HepG2 (cell line): Measurements from ENCODE around the gene CPB2. TPM values are rescaled to one million over a fixed set of nuclear protein-coding genes. Genes with fewer than 3 reads are reported as not detected.

ENCODE experiments used
- CEBPZ ChIP-seq: IDR thresholded peaks from 2 replicates; pipeline ENCODE4 v1.6.1; 2012; ENCODE audit warnings: low read length, improper control_type of control experiment
- GTF3A ChIP-seq: sonication (generic); formaldehyde crosslinking; conservative IDR thresholded peaks from 2 replicates; pipeline ENCODE4 v1.4.0; 2020; ENCODE audit warnings: mild to moderate bottlenecking, missing genetic modification reagents
- GZF1 ChIP-seq: sonication (generic); formaldehyde crosslinking; IDR thresholded peaks from 2 replicates; pipeline ENCODE4 v1.5.1; 2020; ENCODE audit warnings: mild to moderate bottlenecking, missing genetic modification reagents
- KDM3A ChIP-seq: IDR thresholded peaks from 2 replicates; pipeline ENCODE4 v1.6.1; 2018; ENCODE audit warnings: low read depth, missing compliant biosample characterization
- PHF8 ChIP-seq: sonication (generic); formaldehyde crosslinking; IDR thresholded peaks from 2 replicates; pipeline ENCODE4 v1.5.0; 2020; ENCODE audit warnings: missing genetic modification reagents
- U2AF1 ChIP-seq: fragments of 200-400 bp; formaldehyde crosslinking; optimal IDR thresholded peaks from 2 replicates; pipeline ENCODE3; 2017; ENCODE audit warnings: mild to moderate bottlenecking, low read depth, low read length
- ZBTB39 ChIP-seq: sonication (generic); formaldehyde crosslinking; IDR thresholded peaks from 2 replicates; pipeline ENCODE4 v1.5.0; 2020; ENCODE audit warnings: missing genetic modification reagents
- ZNF276 ChIP-seq: sonication (generic); formaldehyde crosslinking; IDR thresholded peaks from 2 replicates; pipeline ENCODE4 v1.4.0; 2020; ENCODE audit warnings: mild to moderate bottlenecking, low read depth, missing genetic modification reagents
- ZNF639 ChIP-seq: conservative IDR thresholded peaks from 2 replicates; pipeline ENCODE4 v1.6.1; 2018; ENCODE audit warnings: missing genetic modification reagents
- polyA plus RNA-seq, 8 experiments: library from polyadenylated mRNA; depleted of rRNA in 3 of 8; stranded (reverse) in 7 of 8; unstranded in 1 of 8; fragments of >200 nt; fragmentation: Illumina TruSeq in 4 of 8; extraction: Trizol in 4 of 8; gene quantifications; 2 replicates each; pipeline versions ENCODE4 v1.2.1 to v1.2.3, GENCODE V29; 2011 to 2016; ENCODE audit warnings: low read depth in 4 of 8, missing spikeins in 1 of 8, mixed read lengths in 1 of 8; ENCODE audit not compliant: insufficient read depth in 1 of 8
- total RNA-seq, 5 experiments: library from RNA; depleted of rRNA; stranded (reverse); fragments of >200 nt; fragmentation: Illumina TruSeq; extraction: Trizol; gene quantifications; 2 replicates each; pipeline ENCODE4 v1.2.3, GENCODE V29; 2016; ENCODE audit warnings: low read depth in 1 of 5
- TF ChIP-seq, protein P1 (sequence below): sonication (generic); formaldehyde crosslinking; IDR thresholded peaks from 2 replicates; pipeline ENCODE4 v1.9.0; 2021; ENCODE audit warnings: missing genetic modification reagents, mild to moderate bottlenecking, borderline replicate concordance
- TF ChIP-seq, protein P2 (sequence below): sonication (generic); formaldehyde crosslinking; IDR thresholded peaks from 2 replicates; pipeline ENCODE4 v1.5.1; 2020; ENCODE audit warnings: missing genetic modification reagents, mild to moderate bottlenecking, borderline replicate concordance
- TF ChIP-seq, protein P3 (sequence below): sonication (generic); formaldehyde crosslinking; IDR thresholded peaks from 2 replicates; pipeline ENCODE4 v1.4.0; 2020; ENCODE audit warnings: low read depth, missing genetic modification reagents

CPB2 gene
- total and polyA plus RNA-seq, 2 of the 13 experiments (the other 11 are each of a cell fraction or from before 2014, with no cell fraction given) = 125 to 140 TPM

GRCh38 chr13:46143184-46143701 lies 38.4 kb upstream of the CPB2 start (continued):
- no peak for TF ChIP-seq CEBPZ
- TF ChIP-seq, protein P1, sequence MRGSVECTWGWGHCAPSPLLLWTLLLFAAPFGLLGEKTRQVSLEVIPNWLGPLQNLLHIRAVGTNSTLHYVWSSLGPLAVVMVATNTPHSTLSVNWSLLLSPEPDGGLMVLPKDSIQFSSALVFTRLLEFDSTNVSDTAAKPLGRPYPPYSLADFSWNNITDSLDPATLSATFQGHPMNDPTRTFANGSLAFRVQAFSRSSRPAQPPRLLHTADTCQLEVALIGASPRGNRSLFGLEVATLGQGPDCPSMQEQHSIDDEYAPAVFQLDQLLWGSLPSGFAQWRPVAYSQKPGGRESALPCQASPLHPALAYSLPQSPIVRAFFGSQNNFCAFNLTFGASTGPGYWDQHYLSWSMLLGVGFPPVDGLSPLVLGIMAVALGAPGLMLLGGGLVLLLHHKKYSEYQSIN = no peak
- TF ChIP-seq ZNF276 = no peak
- TF ChIP-seq GZF1 (CRISPR knock-in tag) = 0 out of 2 replicates have a peak, but pooled peaks have one; percentile 36
- no peak for TF ChIP-seq ZBTB39 (CRISPR knock-in tag)
- no peak for TF ChIP-seq U2AF1
- 0 out of 2 replicates have a peak, but pooled peaks have one; percentile 28 for TF ChIP-seq PHF8 (CRISPR knock-in tag)
- TF ChIP-seq, protein P2, sequence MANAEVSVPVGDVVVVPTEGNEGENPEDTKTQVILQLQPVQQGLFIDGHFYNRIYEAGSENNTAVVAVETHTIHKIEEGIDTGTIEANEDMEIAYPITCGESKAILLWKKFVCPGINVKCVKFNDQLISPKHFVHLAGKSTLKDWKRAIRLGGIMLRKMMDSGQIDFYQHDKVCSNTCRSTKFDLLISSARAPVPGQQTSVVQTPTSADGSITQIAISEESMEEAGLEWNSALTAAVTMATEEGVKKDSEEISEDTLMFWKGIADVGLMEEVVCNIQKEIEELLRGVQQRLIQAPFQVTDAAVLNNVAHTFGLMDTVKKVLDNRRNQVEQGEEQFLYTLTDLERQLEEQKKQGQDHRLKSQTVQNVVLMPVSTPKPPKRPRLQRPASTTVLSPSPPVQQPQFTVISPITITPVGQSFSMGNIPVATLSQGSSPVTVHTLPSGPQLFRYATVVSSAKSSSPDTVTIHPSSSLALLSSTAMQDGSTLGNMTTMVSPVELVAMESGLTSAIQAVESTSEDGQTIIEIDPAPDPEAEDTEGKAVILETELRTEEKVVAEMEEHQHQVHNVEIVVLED = no peak
- no peak for TF ChIP-seq ZNF639 (CRISPR knock-in tag)
- TF ChIP-seq GTF3A = no peak
- TF ChIP-seq, protein P3, sequence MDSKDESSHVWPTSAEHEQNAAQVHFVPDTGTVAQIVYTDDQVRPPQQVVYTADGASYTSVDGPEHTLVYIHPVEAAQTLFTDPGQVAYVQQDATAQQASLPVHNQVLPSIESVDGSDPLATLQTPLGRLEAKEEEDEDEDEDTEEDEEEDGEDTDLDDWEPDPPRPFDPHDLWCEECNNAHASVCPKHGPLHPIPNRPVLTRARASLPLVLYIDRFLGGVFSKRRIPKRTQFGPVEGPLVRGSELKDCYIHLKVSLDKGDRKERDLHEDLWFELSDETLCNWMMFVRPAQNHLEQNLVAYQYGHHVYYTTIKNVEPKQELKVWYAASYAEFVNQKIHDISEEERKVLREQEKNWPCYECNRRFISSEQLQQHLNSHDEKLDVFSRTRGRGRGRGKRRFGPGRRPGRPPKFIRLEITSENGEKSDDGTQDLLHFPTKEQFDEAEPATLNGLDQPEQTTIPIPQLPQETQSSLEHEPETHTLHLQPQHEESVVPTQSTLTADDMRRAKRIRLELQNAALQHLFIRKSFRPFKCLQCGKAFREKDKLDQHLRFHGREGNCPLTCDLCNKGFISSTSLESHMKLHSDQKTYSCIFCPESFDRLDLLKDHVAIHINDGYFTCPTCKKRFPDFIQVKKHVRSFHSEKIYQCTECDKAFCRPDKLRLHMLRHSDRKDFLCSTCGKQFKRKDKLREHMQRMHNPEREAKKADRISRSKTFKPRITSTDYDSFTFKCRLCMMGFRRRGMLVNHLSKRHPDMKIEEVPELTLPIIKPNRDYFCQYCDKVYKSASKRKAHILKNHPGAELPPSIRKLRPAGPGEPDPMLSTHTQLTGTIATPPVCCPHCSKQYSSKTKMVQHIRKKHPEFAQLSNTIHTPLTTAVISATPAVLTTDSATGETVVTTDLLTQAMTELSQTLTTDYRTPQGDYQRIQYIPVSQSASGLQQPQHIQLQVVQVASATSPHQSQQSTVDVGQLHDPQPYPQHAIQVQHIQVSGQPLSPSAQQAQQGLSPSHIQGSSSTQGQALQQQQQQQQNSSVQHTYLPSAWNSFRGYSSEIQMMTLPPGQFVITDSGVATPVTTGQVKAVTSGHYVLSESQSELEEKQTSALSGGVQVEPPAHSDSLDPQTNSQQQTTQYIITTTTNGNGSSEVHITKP (CRISPR knock-in tag) = peak; percentile 50; the same call in 1 of the 2 replicates
- TF ChIP-seq KDM3A (CRISPR knock-in tag) = no peak
